ENCODE data around the gene DOK6. TPM values are rescaled to one million over a fixed set of nuclear protein-coding genes. Genes with fewer than 3 reads are reported as not detected.

The DOK6 gene
- total and polyA plus RNA-seq, 2 experiments from 2014 or later: 0.29 to 0.42 TPM

DNA sequence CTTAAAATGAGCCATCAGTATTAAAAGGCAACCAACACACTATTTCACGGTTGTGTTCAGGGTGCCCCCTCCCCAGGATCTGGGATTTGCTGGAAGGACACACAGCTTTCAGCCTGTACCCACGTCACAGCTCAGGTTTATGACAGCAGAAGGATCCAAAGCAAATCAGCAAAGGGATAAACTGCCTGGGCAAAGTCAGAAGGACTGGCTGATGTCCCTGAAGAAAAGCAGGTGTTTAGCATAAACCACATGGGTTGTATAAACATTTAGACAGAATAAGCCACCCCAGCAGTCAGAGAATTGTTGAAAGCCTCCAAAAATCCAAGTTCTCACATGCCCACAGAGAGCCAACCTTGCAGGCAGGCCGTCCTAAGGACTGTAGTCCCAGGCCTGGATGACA lies 483.1 kb downstream of the DOK6 start:
- ATAC-seq: no peak
- H3K9me3 Mint-ChIP-seq: peaks cover 1% of the 10 kb centered on the region; the same call in 1 of the 3 replicates

More for the DNA sequence above, 483.1 kb downstream of the DOK6 start:
- peak overlapping the region; percentile 39; the same call in 1 of the 2 replicates for H2AFZ ChIP-seq
- TF ChIP-seq, protein P1, sequence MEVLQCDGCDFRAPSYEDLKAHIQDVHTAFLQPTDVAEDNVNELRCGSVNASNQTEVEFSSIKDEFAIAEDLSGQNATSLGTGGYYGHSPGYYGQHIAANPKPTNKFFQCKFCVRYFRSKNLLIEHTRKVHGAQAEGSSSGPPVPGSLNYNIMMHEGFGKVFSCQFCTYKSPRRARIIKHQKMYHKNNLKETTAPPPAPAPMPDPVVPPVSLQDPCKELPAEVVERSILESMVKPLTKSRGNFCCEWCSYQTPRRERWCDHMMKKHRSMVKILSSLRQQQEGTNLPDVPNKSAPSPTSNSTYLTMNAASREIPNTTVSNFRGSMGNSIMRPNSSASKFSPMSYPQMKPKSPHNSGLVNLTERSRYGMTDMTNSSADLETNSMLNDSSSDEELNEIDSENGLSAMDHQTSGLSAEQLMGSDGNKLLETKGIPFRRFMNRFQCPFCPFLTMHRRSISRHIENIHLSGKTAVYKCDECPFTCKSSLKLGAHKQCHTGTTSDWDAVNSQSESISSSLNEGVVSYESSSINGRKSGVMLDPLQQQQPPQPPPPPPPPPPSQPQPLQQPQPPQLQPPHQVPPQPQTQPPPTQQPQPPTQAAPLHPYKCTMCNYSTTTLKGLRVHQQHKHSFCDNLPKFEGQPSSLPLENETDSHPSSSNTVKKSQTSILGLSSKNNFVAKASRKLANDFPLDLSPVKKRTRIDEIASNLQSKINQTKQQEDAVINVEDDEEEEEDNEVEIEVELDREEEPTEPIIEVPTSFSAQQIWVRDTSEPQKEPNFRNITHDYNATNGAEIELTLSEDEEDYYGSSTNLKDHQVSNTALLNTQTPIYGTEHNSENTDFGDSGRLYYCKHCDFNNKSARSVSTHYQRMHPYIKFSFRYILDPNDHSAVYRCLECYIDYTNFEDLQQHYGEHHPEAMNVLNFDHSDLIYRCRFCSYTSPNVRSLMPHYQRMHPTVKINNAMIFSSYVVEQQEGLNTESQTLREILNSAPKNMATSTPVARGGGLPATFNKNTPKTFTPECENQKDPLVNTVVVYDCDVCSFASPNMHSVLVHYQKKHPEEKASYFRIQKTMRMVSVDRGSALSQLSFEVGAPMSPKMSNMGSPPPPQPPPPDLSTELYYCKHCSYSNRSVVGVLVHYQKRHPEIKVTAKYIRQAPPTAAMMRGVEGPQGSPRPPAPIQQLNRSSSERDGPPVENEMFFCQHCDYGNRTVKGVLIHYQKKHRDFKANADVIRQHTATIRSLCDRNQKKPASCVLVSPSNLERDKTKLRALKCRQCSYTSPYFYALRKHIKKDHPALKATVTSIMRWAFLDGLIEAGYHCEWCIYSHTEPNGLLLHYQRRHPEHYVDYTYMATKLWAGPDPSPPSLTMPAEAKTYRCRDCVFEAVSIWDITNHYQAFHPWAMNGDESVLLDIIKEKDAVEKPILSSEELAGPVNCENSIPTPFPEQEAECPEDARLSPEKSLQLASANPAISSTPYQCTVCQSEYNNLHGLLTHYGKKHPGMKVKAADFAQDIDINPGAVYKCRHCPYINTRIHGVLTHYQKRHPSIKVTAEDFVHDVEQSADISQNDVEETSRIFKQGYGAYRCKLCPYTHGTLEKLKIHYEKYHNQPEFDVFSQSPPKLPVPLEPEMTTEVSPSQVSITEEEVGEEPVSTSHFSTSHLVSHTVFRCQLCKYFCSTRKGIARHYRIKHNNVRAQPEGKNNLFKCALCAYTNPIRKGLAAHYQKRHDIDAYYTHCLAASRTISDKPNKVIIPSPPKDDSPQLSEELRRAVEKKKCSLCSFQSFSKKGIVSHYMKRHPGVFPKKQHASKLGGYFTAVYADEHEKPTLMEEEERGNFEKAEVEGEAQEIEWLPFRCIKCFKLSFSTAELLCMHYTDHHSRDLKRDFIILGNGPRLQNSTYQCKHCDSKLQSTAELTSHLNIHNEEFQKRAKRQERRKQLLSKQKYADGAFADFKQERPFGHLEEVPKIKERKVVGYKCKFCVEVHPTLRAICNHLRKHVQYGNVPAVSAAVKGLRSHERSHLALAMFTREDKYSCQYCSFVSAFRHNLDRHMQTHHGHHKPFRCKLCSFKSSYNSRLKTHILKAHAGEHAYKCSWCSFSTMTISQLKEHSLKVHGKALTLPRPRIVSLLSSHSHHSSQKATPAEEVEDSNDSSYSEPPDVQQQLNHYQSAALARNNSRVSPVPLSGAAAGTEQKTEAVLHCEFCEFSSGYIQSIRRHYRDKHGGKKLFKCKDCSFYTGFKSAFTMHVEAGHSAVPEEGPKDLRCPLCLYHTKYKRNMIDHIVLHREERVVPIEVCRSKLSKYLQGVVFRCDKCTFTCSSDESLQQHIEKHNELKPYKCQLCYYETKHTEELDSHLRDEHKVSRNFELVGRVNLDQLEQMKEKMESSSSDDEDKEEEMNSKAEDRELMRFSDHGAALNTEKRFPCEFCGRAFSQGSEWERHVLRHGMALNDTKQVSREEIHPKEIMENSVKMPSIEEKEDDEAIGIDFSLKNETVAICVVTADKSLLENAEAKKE (CRISPR knock-in tag; IDR thresholded peaks at IDR 0.05): no peak
- no peak for TF ChIP-seq ZNF331 (CRISPR knock-in tag; IDR thresholded peaks at IDR 0.05; ENCODE audit: low read depth)
- no peak for TF ChIP-seq EZH2phosphoT487 (IDR thresholded peaks at IDR 0.05; ENCODE audit: unreplicated experiment)
- TF ChIP-seq, protein P2, sequence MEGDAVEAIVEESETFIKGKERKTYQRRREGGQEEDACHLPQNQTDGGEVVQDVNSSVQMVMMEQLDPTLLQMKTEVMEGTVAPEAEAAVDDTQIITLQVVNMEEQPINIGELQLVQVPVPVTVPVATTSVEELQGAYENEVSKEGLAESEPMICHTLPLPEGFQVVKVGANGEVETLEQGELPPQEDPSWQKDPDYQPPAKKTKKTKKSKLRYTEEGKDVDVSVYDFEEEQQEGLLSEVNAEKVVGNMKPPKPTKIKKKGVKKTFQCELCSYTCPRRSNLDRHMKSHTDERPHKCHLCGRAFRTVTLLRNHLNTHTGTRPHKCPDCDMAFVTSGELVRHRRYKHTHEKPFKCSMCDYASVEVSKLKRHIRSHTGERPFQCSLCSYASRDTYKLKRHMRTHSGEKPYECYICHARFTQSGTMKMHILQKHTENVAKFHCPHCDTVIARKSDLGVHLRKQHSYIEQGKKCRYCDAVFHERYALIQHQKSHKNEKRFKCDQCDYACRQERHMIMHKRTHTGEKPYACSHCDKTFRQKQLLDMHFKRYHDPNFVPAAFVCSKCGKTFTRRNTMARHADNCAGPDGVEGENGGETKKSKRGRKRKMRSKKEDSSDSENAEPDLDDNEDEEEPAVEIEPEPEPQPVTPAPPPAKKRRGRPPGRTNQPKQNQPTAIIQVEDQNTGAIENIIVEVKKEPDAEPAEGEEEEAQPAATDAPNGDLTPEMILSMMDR (conservative IDR thresholded peaks at IDR 0.05; ENCODE audit: low read depth in 2 of 2): no peak
- TF ChIP-seq POLR2AphosphoS5 (IDR thresholded peaks at IDR 0.05; ENCODE audit: low read depth): no peak
- no peak for TF ChIP-seq ZNF114 (CRISPR knock-in tag; IDR thresholded peaks at IDR 0.05)
- TF ChIP-seq, protein P3, sequence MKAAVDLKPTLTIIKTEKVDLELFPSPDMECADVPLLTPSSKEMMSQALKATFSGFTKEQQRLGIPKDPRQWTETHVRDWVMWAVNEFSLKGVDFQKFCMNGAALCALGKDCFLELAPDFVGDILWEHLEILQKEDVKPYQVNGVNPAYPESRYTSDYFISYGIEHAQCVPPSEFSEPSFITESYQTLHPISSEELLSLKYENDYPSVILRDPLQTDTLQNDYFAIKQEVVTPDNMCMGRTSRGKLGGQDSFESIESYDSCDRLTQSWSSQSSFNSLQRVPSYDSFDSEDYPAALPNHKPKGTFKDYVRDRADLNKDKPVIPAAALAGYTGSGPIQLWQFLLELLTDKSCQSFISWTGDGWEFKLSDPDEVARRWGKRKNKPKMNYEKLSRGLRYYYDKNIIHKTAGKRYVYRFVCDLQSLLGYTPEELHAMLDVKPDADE (IDR thresholded peaks at IDR 0.05): no peak
- TF ChIP-seq, protein P4, sequence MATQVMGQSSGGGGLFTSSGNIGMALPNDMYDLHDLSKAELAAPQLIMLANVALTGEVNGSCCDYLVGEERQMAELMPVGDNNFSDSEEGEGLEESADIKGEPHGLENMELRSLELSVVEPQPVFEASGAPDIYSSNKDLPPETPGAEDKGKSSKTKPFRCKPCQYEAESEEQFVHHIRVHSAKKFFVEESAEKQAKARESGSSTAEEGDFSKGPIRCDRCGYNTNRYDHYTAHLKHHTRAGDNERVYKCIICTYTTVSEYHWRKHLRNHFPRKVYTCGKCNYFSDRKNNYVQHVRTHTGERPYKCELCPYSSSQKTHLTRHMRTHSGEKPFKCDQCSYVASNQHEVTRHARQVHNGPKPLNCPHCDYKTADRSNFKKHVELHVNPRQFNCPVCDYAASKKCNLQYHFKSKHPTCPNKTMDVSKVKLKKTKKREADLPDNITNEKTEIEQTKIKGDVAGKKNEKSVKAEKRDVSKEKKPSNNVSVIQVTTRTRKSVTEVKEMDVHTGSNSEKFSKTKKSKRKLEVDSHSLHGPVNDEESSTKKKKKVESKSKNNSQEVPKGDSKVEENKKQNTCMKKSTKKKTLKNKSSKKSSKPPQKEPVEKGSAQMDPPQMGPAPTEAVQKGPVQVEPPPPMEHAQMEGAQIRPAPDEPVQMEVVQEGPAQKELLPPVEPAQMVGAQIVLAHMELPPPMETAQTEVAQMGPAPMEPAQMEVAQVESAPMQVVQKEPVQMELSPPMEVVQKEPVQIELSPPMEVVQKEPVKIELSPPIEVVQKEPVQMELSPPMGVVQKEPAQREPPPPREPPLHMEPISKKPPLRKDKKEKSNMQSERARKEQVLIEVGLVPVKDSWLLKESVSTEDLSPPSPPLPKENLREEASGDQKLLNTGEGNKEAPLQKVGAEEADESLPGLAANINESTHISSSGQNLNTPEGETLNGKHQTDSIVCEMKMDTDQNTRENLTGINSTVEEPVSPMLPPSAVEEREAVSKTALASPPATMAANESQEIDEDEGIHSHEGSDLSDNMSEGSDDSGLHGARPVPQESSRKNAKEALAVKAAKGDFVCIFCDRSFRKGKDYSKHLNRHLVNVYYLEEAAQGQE (IDR thresholded peaks at IDR 0.05; ENCODE audit: unreplicated experiment): no peak
- no peak for TF ChIP-seq CREB1 (CRISPR knock-in tag; IDR thresholded peaks at IDR 0.05; ENCODE audit: low read depth)
- DNase-seq (ENCODE audit: low spot score): no peak
- H4K20me1 ChIP-seq (replicated peaks; ENCODE audit: insufficient read depth): no peaks in the 10 kb centered on the region
- peaks cover 23% of the 10 kb centered on the region for H3K4me1 Mint-ChIP-seq
- peaks cover 9% of the 10 kb centered on the region; the same call in 1 of the 2 replicates for H3K4me1 ChIP-seq (ENCODE audit: insufficient read depth)
- no peaks in the 10 kb centered on the region for H3K36me3 ChIP-seq (ENCODE audit: insufficient read depth)
- H3F3A ChIP-seq (replicated peaks; ENCODE audit: low read depth): no peaks in the 10 kb centered on the region
- no peak overlapping the region for H3K4me3 Mint-ChIP-seq
- no peaks in the 10 kb centered on the region for H3K27me3 ChIP-seq (ENCODE audit: insufficient read depth)
- H3K27ac Mint-ChIP-seq: no peak overlapping the region
- no peaks in the 10 kb centered on the region for H3K9me2 ChIP-seq (ENCODE audit: insufficient read depth)
- peaks cover 2% of the 10 kb centered on the region; the same call in 1 of the 3 replicates for H3K36me3 Mint-ChIP-seq (ENCODE audit: low read depth)
- no peak overlapping the region for H3K4me2 ChIP-seq
- H3K79me2 ChIP-seq (replicated peaks; ENCODE audit: insufficient read depth): no peaks in the 10 kb centered on the region
- no peak overlapping the region for H3K4me3 ChIP-seq
- no peak overlapping the region for H3K27ac ChIP-seq (ENCODE audit: low read depth)
- peaks cover 6% of the 10 kb centered on the region for H3K27me3 Mint-ChIP-seq (ENCODE audit: insufficient read depth, low read depth, poor library complexity)
